Keratinocyte (primary cell): ENCODE data around the gene PCSK6. TPM values are rescaled to one million over a fixed set of nuclear protein-coding genes. Genes with fewer than 3 reads are reported as not detected.

Experiments
- DNase-seq: peaks from one replicate; pipeline ENCODE4 v3.0.0-alpha.2; 2011; ENCODE audit warnings: low read depth, missing footprints, low spot score
- FAIRE-seq: peaks from 2 replicates; lab custom pipeline; 2011; peaks lifted over from hg19 to GRCh38; lab: Jason Lieb, UNC
- H2AFZ ChIP-seq: 2 replicates; pipeline ENCODE4 v1.6.0; 2012; ENCODE audit warnings: low read length, control low read depth, inconsistent platforms; ENCODE audit not compliant: control insufficient read depth
- H3K27ac ChIP-seq: 2 replicates; pipeline ENCODE4 v1.5.1; 2011; ENCODE audit warnings: low read length; ENCODE audit not compliant: control insufficient read depth, insufficient read depth
- H3K27me3 ChIP-seq: 3 replicates; pipeline ENCODE4 v1.6.0; 2011; ENCODE audit warnings: low read length; ENCODE audit not compliant: control insufficient read depth, insufficient read depth; ENCODE audit errors: extremely low read depth
- H3K36me3 ChIP-seq, 2 experiments: 2 replicates in 1 of 2; 3 replicates in 1 of 2; pipeline ENCODE4 v1.5.1; 2011; ENCODE audit warnings: low read length in 2 of 2, mild to moderate bottlenecking in 1 of 2; ENCODE audit not compliant: control insufficient read depth in 2 of 2, insufficient read depth in 2 of 2; ENCODE audit errors: extremely low read depth in 1 of 2
- H3K4me1 ChIP-seq: 3 replicates; pipeline ENCODE4 v1.5.1; 2011; ENCODE audit warnings: low read length; ENCODE audit not compliant: control insufficient read depth, insufficient read depth; ENCODE audit errors: extremely low read depth
- H3K4me2 ChIP-seq: 3 replicates; pipeline ENCODE4 v1.6.0; 2011; ENCODE audit warnings: low read depth, low read length; ENCODE audit not compliant: control insufficient read depth, insufficient read depth; ENCODE audit errors: extremely low read depth
- H3K4me3 ChIP-seq, 3 experiments: fragments of 200-600 bp in 1 of 3; sonication (generic) in 1 of 3; 2 replicates in 2 of 3; 3 replicates in 1 of 3; pipeline ENCODE4 v1.5.1; 2011 to 2016; ENCODE audit warnings: low read length in 3 of 3, mild to moderate bottlenecking in 3 of 3, control low read depth in 2 of 3, inconsistent platforms in 1 of 3, low read depth in 1 of 3, mixed read lengths in 1 of 3, mixed run types in 1 of 3, moderate library complexity in 1 of 3; ENCODE audit not compliant: control insufficient read depth in 2 of 3, insufficient read depth in 2 of 3; ENCODE audit errors: extremely low read depth in 1 of 3
- H3K79me2 ChIP-seq: 2 replicates; pipeline ENCODE4 v1.6.0; 2012; ENCODE audit warnings: low read length; ENCODE audit not compliant: control insufficient read depth, insufficient read depth
- H3K9ac ChIP-seq: 3 replicates; pipeline ENCODE4 v1.6.0; 2011; ENCODE audit warnings: low read length; ENCODE audit not compliant: control insufficient read depth, insufficient read depth; ENCODE audit errors: extremely low read depth
- H3K9me1 ChIP-seq: 3 replicates; pipeline ENCODE4 v1.6.0; 2011; ENCODE audit warnings: low read length; ENCODE audit not compliant: control insufficient read depth, insufficient read depth; ENCODE audit errors: extremely low read depth
- H3K9me3 ChIP-seq: 2 replicates; pipeline ENCODE4 v1.5.1; 2012; ENCODE audit warnings: low read depth, low read length; ENCODE audit not compliant: control insufficient read depth
- H4K20me1 ChIP-seq: 3 replicates; pipeline ENCODE4 v1.6.0; 2011; ENCODE audit warnings: low read length; ENCODE audit not compliant: control insufficient read depth, insufficient read depth; ENCODE audit errors: extremely low read depth
- CTCF ChIP-seq, 3 experiments: IDR thresholded peaks in 1 of 3; conservative IDR thresholded peaks in 1 of 3; optimal IDR thresholded peaks in 1 of 3; 2 replicates in 2 of 3; 3 replicates in 1 of 3; pipeline versions ENCODE3 to v1.5.1; 2011; ENCODE audit warnings: low read length in 3 of 3, mild to moderate bottlenecking in 3 of 3, moderate library complexity in 2 of 3, control low read depth in 1 of 3, inconsistent platforms in 1 of 3; ENCODE audit not compliant: insufficient read depth in 2 of 3; ENCODE audit errors: extremely low read depth in 1 of 3
- EZH2 ChIP-seq: IDR thresholded peaks from one replicate; pipeline ENCODE4 v1.6.1; 2012; ENCODE audit warnings: inconsistent platforms, mild to moderate bottlenecking, low read length, moderate library complexity
- dilution Hi-C: fragments of 300-500 bp; cut with MboI; formaldehyde crosslinking; loops from one replicate; pipeline ENCODE4 v1.7.0; 2020; ENCODE audit warnings: low sequenced_read_pairs; ENCODE audit not compliant: extremely low pct_ligation_motif_present
- polyA plus RNA-seq, 5 experiments: library from polyadenylated mRNA; depleted of rRNA in 3 of 5; stranded (reverse) in 3 of 5; stranded (forward) in 1 of 5; unstranded in 1 of 5; fragments of >200 nt; gene quantifications; 1 replicate in 1 of 5; 2 replicates in 3 of 5; 3 replicates in 1 of 5; pipeline versions ENCODE4 v1.2.1 to v1.2.3, GENCODE V29; 2011 to 2012; ENCODE audit warnings: missing spikeins in 2 of 5, low read depth in 1 of 5, low replicate concordance in 1 of 5

PCSK6 gene
- polyA plus RNA-seq, 1 donor (not counting 4 experiments of a cell fraction or from before 2014, with no cell fraction given) = 3.1 TPM

GRCh38 chr15:101514318-101514717 is 24.8 kb upstream of the PCSK6 start:
- no peak overlapping the region for H3K4me3 ChIP-seq
- no peaks in the 10 kb centered on the region for H3K4me1 ChIP-seq
- no peak overlapping the region for H3K4me2 ChIP-seq
- H3K9ac ChIP-seq = no peak overlapping the region
- FAIRE-seq (no peak), DNase-seq (no peak)
- no peaks in the 10 kb centered on the region for H4K20me1 ChIP-seq
- no peaks in the 10 kb centered on the region for H3K9me3 ChIP-seq
- H3K36me3 ChIP-seq = no peaks in the 10 kb centered on the region
- H3K9me1 ChIP-seq = no peaks in the 10 kb centered on the region
- H2AFZ ChIP-seq = no peak overlapping the region
- no peaks in the 10 kb centered on the region for H3K27me3 ChIP-seq
- no peak overlapping the region for H3K27ac ChIP-seq
- dilution Hi-C loops = no loop called here
- no peaks in the 10 kb centered on the region for H3K79me2 ChIP-seq
- TF ChIP-seq CTCF (optimal IDR thresholded peaks at IDR 0.05 in 1 of 3, IDR thresholded peaks at IDR 0.05 in 1 of 3, conservative IDR thresholded peaks at IDR 0.05 in 1 of 3; ENCODE audit: extremely low read depth in 1 of 3, insufficient read depth in 2 of 3, low read length in 3 of 3) (no peak), EZH2 (no peak)

GRCh38 chr15:101511717-101512116 is 22.2 kb upstream of the PCSK6 start:
- no peaks in the 10 kb centered on the region for H3K9me3 ChIP-seq
- H3K27ac ChIP-seq = no peak overlapping the region
- H4K20me1 ChIP-seq = no peaks in the 10 kb centered on the region

More at GRCh38 chr15:101511717-101512116, 22.2 kb upstream of the PCSK6 start:
- Histone ChIP-seq H3K27me3 (no peaks in the 10 kb centered on the region), H3K36me3 (no peaks in the 10 kb centered on the region), H3K9ac (no peak overlapping the region), H2AFZ (no peak overlapping the region), H3K4me1 (no peaks in the 10 kb centered on the region), H3K4me3 (no peak overlapping the region), H3K9me1 (no peaks in the 10 kb centered on the region), H3K79me2 (no peaks in the 10 kb centered on the region), H3K4me2 (no peak overlapping the region)
- dilution Hi-C loops = no loop called here
- FAIRE-seq (no peak), DNase-seq (no peak)
- TF ChIP-seq CTCF (optimal IDR thresholded peaks at IDR 0.05 in 1 of 3, IDR thresholded peaks at IDR 0.05 in 1 of 3, conservative IDR thresholded peaks at IDR 0.05 in 1 of 3; ENCODE audit: extremely low read depth in 1 of 3, insufficient read depth in 2 of 3, low read length in 3 of 3) (no peak), EZH2 (no peak)
